Measurements from ENCODE around the gene CNIH3.

DNA sequence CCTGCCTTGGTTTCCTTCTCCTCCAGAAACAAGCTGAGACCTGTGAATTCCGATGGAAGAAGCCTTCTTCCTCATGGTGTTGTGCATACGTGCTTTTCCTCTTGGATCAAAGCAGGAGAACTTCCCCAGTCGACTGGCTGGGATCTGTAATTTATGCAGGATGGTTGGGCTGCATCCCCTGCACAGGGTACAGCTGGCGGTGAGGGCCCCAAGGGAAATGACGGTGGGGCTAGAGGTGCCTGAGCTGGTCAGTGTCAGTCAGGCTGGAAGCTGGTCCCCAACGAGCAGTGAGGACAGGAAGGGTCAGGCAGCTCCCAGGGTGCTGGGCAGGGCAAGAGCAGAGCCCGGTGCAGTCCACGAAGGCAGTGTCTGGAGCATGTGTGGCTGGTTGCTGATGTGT is 106.7 kb downstream of the CNIH3 start:
- TF ChIP-seq, protein P1, sequence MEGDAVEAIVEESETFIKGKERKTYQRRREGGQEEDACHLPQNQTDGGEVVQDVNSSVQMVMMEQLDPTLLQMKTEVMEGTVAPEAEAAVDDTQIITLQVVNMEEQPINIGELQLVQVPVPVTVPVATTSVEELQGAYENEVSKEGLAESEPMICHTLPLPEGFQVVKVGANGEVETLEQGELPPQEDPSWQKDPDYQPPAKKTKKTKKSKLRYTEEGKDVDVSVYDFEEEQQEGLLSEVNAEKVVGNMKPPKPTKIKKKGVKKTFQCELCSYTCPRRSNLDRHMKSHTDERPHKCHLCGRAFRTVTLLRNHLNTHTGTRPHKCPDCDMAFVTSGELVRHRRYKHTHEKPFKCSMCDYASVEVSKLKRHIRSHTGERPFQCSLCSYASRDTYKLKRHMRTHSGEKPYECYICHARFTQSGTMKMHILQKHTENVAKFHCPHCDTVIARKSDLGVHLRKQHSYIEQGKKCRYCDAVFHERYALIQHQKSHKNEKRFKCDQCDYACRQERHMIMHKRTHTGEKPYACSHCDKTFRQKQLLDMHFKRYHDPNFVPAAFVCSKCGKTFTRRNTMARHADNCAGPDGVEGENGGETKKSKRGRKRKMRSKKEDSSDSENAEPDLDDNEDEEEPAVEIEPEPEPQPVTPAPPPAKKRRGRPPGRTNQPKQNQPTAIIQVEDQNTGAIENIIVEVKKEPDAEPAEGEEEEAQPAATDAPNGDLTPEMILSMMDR (IDR thresholded peaks at IDR 0.05), result no peak
- TF ChIP-seq POLR2AphosphoS5 (IDR thresholded peaks at IDR 0.05), result no peak
